OCI-M2 (cell line): Measurements from ENCODE around the gene PSG7.
"Not testable (repeated sequence)": the region's sequence is repeated elsewhere in the genome, so short reads cannot be mapped to it uniquely, and the experiment has no call there.

ENCODE experiments used
- DNase-seq: peaks from one replicate; lab custom pipeline; 2025; ENCODE audit not compliant: unreplicated experiment; lab: John Stamatoyannopoulos, UW

The PSG7 gene

GRCh38 chr19:42937107-42937506 is at the start of gene PSG7:
Gene PSG7, minus strand, starts transcription at chr19:42937207. Its CDS starts 131 bp downstream, at chr19:42937076.
- DNase-seq, result not testable (repeated sequence)

GRCh38 chr19:42985588-42985987 is 48.6 kb upstream of the PSG7 start:
- no peak for DNase-seq

- not testable (repeated sequence) for DNase-seq
Measured at GRCh38 chr19:42982111-42982510, 45.1 kb upstream of the PSG7 start.

- not testable (repeated sequence) for DNase-seq
Measured at GRCh38 chr19:42971451-42971850, 34.4 kb upstream of the PSG7 start.

GRCh38 chr19:42965176-42965575 is 28.2 kb upstream of the PSG7 start:
- no peak for DNase-seq

GRCh38 chr19:42961119-42961518 is 24.1 kb upstream of the PSG7 start:
- no peak for DNase-seq

GRCh38 chr19:42952126-42952525 is 15.1 kb upstream of the PSG7 start:
- DNase-seq, result not testable (repeated sequence)

GRCh38 chr19:42951476-42951875 is 14.5 kb upstream of the PSG7 start:
- DNase-seq, result not testable (repeated sequence)

GRCh38 chr19:42942187-42942789 is 5.3 kb upstream of the PSG7 start:
- DNase-seq, result no peak

GRCh38 chr19:42934726-42935125 is 2.3 kb downstream of the PSG7 start:
- not testable (repeated sequence) for DNase-seq

GRCh38 chr19:42934183-42934582 is 2.8 kb downstream of the PSG7 start:
- DNase-seq, result not testable (repeated sequence)

GRCh38 chr19:42933412-42933811 is 3.6 kb downstream of the PSG7 start:
- not testable (repeated sequence) for DNase-seq

- DNase-seq, result not testable (repeated sequence)
Measured at GRCh38 chr19:42932485-42933101, 4.4 kb downstream of the PSG7 start.

- not testable (repeated sequence) for DNase-seq
Measured at GRCh38 chr19:42930214-42930613, 6.8 kb downstream of the PSG7 start.

GRCh38 chr19:42928896-42929295 is 8.1 kb downstream of the PSG7 start:
- no peak for DNase-seq

- no peak for DNase-seq
Measured at GRCh38 chr19:42926781-42927180, 10.2 kb downstream of the PSG7 start.

GRCh38 chr19:42923106-42923505 is 13.9 kb downstream of the PSG7 start:
- not testable (repeated sequence) for DNase-seq

GRCh38 chr19:42920971-42921370 is 16.0 kb downstream of the PSG7 start:
- not testable (repeated sequence) for DNase-seq

GRCh38 chr19:42919757-42920079 is 17.3 kb downstream of the PSG7 start:
- DNase-seq, result no peak

- not testable (repeated sequence) for DNase-seq
Measured at GRCh38 chr19:42919070-42919756, 17.8 kb downstream of the PSG7 start.

- DNase-seq, result not testable (repeated sequence)
Measured at GRCh38 chr19:42918377-42919069, 18.5 kb downstream of the PSG7 start.

- DNase-seq, result not testable (repeated sequence)
Measured at GRCh38 chr19:42917634-42918033, 19.4 kb downstream of the PSG7 start, which contains the start of gene PSG6. Gene PSG6, minus strand, starts transcription at chr19:42917894. Its CDS starts 102 bp downstream, at chr19:42917792.
